Kidney epithelial cell (primary cell): Measurements from ENCODE around the gene ZBTB46. TPM values are rescaled to one million over a fixed set of nuclear protein-coding genes. Genes with fewer than 3 reads are reported as not detected.
A peak's percentile ranks its signal among the peaks of the same experiment; 100 is the strongest.

Experiments used
- DNase-seq: peaks from one replicate; pipeline ENCODE4 v3.0.0-alpha.2; 2010; ENCODE audit warnings: low read depth
- H3K27me3 ChIP-seq: 2 replicates; pipeline ENCODE4 v1.6.0; 2011; ENCODE audit warnings: low read length; ENCODE audit not compliant: control insufficient read depth, insufficient read depth
- H3K36me3 ChIP-seq: 2 replicates; pipeline ENCODE4 v1.5.1; 2011; ENCODE audit warnings: low read length; ENCODE audit not compliant: control insufficient read depth, insufficient read depth
- H3K4me3 ChIP-seq: 2 replicates; pipeline ENCODE4 v1.5.1; 2011; ENCODE audit warnings: low read depth, mild to moderate bottlenecking, control low read depth, low read length
- total RNA-seq: library from RNA; depleted of rRNA; stranded (reverse); fragments of >200 nt; gene quantifications from 2 replicates; pipeline ENCODE4 v1.2.3, GENCODE V29; 2015
- TF ChIP-seq, protein P1 (sequence below): IDR thresholded peaks from 2 replicates; pipeline ENCODE4 v1.5.1; 2011; ENCODE audit warnings: mild to moderate bottlenecking, moderate library complexity, low read length, control low read depth, inconsistent platforms; ENCODE audit not compliant: insufficient read depth, poor library complexity, severe bottlenecking

The ZBTB46 gene
- total RNA-seq, 1 donor from 2014 or later, result 7.8 TPM

DNA sequence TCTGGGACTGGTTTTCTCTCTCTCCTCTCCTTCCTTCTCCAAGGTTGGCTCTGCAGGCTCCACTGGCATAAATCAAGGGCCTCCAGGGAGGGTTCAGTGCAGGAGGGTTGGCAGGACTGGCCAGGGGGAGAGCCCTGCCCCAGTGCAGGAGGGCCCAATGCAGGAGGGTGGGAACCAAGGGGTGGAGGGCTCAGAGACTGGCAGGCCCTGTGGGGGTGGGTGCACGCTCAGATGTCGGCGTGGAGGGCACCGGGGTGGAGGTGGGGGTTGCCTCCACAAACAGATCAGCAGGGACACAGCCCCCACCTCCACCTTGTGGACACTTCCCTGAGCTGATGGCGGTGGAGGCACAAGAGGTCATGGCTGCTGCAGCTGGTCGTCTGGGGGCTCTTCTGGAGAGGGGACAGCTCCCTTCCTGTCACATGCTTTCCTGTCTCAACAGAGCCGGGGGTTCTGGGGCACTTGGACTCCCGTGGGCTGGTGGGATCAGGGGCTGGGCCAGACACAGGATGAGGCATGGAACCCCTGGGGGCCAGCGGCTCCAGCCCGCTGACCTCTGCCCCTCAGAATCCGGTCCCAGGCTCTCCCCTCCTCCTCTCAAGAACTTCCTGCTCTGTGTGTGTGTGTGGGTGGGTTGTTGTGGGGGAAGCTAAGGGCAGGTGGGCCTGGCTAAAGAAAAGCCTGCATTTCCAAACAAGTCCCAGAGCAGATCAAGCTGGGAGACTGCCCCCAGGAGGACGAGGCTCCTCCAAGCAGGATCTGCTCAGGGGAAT, 27.5 kb upstream of the ZBTB46 start:
- TF ChIP-seq, protein P1, sequence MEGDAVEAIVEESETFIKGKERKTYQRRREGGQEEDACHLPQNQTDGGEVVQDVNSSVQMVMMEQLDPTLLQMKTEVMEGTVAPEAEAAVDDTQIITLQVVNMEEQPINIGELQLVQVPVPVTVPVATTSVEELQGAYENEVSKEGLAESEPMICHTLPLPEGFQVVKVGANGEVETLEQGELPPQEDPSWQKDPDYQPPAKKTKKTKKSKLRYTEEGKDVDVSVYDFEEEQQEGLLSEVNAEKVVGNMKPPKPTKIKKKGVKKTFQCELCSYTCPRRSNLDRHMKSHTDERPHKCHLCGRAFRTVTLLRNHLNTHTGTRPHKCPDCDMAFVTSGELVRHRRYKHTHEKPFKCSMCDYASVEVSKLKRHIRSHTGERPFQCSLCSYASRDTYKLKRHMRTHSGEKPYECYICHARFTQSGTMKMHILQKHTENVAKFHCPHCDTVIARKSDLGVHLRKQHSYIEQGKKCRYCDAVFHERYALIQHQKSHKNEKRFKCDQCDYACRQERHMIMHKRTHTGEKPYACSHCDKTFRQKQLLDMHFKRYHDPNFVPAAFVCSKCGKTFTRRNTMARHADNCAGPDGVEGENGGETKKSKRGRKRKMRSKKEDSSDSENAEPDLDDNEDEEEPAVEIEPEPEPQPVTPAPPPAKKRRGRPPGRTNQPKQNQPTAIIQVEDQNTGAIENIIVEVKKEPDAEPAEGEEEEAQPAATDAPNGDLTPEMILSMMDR, result peak; percentile 53
- peaks cover 22% of the 10 kb centered on the region for H3K27me3 ChIP-seq
- DNase-seq, result no peak
- no peak overlapping the region for H3K4me3 ChIP-seq
- H3K36me3 ChIP-seq, result no peaks in the 10 kb centered on the region

DNA sequence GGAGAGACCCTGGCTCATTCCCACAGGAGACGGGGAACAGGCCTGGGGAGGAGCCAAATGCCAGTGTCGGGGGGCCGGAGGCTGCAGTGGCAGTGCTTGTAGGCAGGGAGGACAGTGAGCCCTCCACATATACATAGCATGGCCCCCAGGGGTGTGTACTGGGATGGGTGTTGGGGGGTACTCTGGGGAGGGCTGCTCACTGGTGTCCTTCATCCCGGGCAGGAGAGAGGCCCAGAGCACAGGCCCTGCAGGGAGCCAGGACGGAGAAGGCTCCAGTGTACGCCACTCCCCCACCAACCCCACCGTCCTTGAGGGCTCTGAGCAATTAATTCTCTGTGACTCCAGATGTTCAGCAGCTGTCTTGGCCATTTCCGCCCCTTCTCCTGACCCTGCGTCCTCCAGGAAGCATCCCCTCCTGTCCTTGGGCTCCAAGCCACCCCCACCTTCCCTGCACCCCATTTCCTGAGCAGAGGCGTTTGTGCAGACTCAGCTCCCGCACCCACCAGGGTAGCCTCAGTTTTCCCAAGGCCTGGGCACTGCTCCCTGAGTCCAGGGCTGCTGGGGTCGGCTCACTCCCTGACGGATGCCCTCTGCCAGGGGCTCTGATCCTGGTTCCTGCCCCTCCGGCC, 26.8 kb upstream of the ZBTB46 start:
- TF ChIP-seq, protein P1, result no peak
- H3K4me3 ChIP-seq, result no peak overlapping the region
- no peaks in the 10 kb centered on the region for H3K36me3 ChIP-seq
- no peak for DNase-seq
- H3K27me3 ChIP-seq, result peaks cover 22% of the 10 kb centered on the region

DNA sequence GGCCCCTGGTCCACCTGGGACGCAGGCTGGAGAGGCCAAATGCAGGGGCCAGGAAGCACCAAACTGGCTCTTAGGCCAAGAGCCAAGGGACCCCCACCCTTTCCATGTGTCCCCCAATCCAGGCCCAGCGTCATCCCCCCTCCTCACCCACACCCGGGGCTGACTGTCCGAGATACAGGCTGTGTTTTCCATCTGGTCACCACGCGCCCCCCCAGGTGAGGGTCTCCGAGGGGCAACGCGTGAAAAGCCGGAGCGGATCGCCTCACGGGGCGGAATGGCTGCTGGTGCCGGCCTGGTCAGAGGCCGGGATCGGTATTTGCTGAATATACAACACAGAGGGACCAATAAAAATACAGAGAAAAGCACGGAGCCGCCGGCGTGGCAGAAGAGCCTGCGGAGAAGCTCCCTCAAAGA, 25.0 kb upstream of the ZBTB46 start:
- no peak for DNase-seq
- Histone ChIP-seq H3K27me3 (peaks cover 22% of the 10 kb centered on the region), H3K4me3 (no peak overlapping the region), H3K36me3 (no peaks in the 10 kb centered on the region)
- TF ChIP-seq, protein P1, result no peak

DNA sequence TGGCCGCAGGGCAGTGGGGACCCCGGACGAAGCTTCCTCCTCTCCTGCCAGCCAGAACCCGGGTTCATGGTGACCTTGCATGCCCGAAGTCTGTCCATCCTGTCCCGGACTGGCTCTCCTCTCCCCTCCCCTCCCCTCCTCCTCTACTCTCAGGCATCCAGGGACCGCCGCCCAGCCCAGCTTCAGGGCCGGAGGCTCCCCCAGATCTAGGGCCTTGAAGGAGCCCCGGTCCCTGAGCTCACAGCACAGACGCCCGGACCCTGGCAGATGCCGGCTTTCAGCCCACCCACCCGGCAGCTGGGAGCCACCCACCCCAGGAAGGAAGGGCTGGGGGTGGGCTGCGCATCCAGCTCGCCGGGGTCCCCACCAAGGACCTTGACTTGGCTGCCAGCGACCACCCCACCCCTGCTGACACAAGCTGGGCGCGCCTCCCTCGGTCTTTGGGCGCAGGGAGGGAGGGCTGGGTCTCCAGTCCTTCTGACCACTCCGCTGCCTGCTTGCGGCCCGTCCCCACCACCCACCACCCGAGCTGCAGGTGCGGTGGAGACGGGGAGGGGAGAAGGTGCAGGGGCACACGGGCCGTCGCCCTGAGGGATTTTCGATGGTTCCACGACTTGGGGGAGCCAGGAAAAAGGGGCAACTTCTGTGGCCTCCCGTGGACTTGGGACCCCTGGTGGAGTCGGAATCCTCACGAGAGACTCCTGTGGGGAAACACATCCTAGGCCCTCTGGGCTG, 24.5 kb upstream of the ZBTB46 start:
- DNase-seq, result no peak
- TF ChIP-seq, protein P1, result no peak
- Histone ChIP-seq H3K36me3 (no peaks in the 10 kb centered on the region), H3K27me3 (peaks cover 22% of the 10 kb centered on the region), H3K4me3 (no peak overlapping the region)

DNA sequence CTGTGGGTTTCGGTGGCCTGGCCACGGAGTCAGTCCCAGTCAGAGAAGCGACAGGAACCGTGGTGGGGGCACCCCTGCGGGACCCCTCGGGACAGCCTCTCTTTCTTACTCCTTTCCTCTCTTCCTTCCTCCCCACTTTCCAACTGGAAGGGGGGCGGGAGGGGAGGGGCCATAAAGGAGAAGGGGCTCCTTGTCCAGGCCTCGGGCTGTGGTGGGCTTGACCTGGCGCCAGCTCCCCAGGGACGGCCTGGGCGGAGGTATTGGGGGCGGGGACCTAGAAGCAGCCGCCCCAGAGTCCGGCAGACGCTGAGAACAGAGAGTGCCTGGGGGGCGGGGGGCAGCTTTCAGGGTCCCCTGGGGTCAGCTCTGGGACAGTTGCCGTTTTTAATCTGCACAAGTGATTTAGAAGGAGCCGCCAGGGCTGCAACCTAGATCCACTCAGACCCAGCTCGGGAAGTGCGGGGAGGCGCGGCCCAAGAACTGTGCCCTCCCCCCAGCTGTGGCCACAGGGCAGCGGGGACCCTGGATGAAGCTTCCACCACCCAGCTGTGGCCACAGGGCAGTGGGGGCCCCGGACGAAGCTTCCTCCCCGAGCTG, 23.8 kb upstream of the ZBTB46 start:
- Histone ChIP-seq H3K36me3 (no peaks in the 10 kb centered on the region), H3K27me3 (peaks cover 22% of the 10 kb centered on the region), H3K4me3 (no peak overlapping the region)
- TF ChIP-seq, protein P1, result no peak
- DNase-seq, result no peak
